HG03095 (cell line): ENCODE measurements around the gene TYR.
"Not testable (repeated sequence)": the region's sequence is repeated elsewhere in the genome, so short reads cannot be mapped to it uniquely, and the experiment has no call there.

ENCODE experiments used
- ATAC-seq: cut with Tn5 transposase; IDR thresholded peaks from one replicate; pipeline ENCODE4 v1.9.1; 2021; ENCODE audit warnings: moderate library complexity; ENCODE audit not compliant: unreplicated experiment

TYR gene

DNA sequence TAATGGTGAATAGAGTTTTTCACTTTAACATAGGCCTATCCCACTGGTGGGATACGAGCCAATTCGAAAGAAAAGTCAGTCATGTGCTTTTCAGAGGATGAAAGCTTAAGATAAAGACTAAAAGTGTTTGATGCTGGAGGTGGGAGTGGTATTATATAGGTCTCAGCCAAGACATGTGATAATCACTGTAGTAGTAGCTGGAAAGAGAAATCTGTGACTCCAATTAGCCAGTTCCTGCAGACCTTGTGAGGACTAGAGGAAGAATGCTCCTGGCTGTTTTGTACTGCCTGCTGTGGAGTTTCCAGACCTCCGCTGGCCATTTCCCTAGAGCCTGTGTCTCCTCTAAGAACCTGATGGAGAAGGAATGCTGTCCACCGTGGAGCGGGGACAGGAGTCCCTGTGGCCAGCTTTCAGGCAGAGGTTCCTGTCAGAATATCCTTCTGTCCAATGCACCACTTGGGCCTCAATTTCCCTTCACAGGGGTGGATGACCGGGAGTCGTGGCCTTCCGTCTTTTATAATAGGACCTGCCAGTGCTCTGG, at the start of gene TYR:
Gene TYR (plus strand): TSS at position 185 of the 541 bp plus-strand sequence. CDS start 79 bp downstream, at position 264.
- no peak for ATAC-seq

DNA sequence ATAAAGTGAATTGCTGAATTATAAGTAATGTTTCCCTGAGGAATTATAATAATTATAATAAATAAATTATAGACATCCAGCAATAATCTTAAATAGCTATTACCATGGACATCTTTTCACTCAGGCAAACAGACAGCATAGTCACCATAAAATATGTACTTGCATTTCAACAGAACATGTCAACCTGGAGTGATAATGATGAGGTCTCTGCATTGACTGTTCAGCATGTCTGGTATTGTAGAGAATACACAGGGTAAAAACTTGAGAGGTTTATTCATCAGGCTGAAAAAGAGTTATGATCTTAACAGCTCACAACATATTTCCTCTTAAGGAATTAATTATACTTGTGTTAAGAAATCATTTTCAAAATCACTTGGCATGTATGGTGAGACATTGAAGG, 41.1 kb upstream of the TYR start:
- ATAC-seq, result no peak

DNA sequence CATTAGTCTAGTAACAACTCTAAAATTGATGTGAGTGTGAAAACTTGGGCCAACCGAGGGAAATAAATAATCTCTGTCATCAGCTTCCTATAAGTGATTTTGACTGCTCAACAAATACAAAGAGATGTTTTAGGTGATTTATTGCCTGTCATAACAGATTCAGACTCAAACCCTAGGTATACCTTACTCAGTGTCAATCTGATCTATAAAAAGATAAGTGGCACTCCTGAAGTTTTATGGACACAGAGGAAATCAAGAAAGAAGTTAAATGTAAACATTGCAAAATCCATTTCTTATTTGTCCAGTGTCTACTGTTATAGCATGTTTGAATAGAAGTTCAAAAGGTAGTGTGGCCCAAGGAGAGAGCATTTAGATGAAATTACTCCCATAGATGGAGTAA, 30.4 kb upstream of the TYR start:
- no peak for ATAC-seq

DNA sequence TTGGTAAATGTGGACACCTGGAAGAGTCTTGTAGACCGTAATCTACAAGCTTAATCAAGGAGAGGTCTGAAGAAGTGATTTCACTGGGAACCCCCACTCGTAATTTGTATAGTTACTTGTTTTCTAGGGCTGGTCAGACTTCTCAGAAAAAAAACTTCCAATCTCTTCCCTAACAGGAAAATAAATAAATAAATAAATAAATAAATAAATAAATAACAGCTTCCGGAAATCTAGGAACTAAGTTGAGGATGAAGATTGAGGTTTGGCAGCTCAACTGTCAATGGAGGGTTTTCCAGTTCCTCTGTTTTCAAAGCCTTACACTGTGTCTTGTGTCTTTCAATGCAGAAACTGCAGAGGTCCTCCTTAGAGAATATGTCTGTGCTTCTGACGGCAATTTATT, 17.7 kb upstream of the TYR start:
- ATAC-seq, result no peak

DNA sequence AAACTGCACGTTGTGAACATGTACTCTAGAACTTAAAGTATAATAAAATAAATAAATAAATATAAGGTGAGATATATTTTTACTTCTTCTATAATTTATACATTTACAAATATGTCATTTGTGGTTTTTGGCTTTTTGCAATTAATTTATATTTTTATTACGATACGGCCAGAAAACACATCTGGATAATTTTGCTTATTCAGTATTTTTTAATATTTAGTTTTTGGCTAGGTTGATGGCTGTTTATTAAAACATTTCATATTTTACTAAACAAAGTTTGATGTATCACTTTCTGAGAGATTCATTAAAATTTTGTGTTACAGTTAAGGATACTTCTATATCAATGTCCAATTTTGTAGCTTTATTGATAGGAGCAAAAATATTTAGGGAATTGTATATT, 15.7 kb upstream of the TYR start:
- ATAC-seq, result no peak

DNA sequence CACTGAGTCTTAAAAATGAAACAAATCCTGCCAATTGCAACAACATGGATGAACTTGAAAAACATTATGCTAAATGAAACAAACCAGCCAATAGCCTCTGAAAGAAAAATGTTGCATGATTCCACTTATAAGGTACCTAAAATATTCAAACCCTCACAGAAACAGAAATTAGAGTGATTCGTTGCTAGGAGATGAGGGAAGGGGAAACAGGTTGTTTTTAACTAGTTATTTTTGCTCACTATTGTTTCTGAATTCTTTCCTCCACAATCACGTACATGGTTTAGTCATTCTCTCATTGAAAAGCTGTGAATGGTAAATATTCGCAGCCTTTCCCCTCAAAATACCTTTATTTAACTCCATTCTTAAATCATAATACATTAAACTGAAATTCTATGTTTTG, 14.0 kb upstream of the TYR start:
- ATAC-seq, result no peak

DNA sequence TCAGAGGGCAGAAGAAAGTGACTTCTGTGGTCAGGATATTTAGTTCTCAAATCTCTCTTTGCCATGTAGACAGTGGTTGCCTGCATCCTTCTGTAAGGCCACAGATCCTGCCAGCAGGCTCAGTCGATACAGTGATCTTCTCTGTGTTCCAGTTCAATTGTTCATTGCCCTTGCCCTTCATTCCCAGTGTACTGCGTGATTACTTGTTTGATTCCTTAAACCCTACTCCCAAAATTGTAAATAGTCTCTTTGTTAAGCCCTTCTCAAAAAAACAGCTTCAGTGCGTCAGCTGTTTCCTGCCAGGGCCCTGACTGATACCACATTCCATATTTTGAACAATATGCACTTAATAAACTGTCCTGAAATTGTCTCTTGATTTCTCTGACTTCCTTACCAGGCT, 9.3 kb upstream of the TYR start:
- ATAC-seq, result no peak

DNA sequence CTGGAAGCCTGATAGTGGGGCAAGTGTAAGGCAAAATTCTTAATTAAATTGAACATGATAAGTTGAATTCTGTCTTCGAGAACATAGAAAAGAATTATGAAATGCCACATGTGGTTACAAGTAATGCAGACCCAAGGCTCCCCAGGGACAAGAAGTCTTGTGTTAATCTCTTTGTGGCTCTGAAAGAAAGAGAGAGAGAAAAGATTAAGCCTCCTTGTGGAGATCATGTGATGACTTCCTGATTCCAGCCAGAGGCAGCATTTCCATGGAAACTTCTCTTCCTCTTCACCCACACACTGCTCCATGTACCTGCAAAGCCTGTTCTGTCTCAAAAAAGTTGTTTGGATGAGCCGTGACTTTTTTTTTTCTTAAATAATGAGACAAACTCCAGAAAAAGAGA, 1.9 kb upstream of the TYR start:
- no peak for ATAC-seq

DNA sequence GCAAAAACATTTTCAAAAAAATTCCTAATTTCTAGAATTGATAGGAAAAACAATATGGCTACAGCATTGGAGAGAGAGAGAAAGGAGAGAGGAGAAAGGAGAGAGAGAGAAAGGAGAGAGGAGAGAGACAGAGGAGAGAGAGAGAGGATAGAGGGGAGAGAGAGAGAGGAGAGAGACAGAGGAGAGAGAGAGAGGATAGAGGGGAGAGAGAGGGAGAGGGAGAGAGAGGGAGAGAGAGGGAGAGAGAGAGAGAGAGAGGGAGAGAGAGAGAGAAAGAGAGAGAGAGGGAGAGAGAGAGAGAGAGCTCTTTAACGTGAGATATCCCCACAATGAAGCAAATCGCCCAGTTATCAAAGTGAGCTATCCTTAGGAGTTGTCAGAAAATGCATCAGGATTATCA, 737 bp upstream of the TYR start:
- no peak for ATAC-seq

DNA sequence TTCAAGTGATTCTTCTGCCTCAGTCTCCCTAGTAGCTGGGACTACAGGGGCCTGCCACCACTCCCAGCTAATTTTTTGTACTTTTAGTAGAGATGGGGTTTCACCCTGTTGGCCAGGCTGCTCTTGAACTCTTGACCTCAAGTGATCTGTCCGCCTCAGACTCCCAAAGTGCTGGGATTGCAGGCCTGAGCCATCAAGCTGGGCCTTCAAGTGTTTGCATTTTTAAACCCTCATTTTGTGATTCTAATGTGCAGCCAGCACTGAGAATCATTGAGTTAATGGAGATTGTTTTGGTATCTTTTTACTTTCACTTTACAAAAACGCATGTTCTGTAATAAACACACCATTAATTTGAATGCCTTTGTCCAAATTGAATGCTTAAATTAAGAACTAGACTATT, 3.4 kb downstream of the TYR start:
- ATAC-seq, result no peak

DNA sequence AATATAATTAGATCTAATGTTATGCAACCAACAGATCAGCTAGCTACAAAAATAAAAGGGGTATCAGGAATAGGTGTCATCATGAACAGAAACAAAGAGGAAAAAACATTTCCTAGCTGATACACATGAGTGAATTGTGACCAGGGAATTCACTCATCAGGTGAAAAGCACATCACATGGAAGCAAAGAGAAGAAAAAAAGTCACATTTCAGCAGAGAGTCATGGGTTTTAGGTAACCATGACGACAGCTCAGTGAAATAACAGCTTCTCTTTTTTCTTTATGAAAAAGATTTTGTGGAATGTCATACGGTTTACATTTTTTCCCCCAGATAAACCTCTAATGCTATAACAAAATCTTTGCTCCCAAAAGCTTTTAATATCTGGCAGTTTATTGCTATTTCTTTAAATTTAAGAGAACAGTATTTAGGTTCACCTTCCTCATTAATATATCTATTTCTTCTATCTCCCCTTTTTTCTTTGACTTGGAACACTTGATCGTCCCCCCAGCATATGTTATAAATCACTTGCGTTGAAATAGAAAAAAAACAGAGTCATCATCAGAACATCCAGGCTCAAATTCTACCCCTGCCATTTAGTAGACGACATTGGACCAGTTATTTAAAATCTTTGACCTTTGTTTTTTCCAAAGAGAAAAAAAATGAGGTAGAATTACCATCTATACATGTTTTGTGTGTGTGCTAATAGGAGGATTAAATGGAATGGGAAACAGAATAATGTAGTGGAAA, 5.3 kb downstream of the TYR start:
- no peak for ATAC-seq

DNA sequence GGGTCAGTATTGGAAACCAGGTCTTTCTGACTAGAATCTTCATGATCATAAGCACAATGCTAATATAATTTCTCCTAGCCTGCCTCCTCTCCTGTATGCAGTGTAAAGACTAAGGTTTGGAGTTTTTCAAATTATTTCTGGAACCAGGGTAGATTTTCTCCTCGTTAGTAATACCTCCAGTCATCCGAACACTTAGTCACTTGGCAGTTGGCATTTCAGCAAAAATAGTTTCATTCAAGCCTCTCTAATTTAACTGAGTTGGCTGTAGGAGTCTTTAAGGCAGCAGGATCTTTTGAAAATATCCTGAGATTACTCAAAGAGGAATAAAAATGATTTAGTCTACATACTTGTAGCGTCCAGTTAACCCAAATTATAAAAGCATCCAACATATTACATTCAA, 6.3 kb downstream of the TYR start:
- ATAC-seq, result no peak

DNA sequence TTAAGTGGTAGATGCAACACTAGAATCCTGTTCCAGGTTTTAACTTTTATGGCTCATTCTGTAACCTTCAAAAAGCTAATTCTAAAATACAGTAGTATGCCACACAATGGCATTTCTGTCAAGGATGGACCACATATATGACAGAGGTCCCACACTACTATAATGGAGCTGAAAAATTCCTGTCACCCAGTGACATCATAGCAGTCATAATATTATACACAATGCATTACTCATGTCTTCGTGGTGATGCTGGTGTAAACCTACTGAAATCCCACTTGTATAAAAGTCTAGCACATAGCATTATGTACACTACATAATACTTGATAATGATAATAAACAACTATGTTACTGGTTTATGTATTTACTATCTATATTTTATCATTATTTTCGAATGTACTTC, 12.1 kb downstream of the TYR start:
- ATAC-seq, result no peak

DNA sequence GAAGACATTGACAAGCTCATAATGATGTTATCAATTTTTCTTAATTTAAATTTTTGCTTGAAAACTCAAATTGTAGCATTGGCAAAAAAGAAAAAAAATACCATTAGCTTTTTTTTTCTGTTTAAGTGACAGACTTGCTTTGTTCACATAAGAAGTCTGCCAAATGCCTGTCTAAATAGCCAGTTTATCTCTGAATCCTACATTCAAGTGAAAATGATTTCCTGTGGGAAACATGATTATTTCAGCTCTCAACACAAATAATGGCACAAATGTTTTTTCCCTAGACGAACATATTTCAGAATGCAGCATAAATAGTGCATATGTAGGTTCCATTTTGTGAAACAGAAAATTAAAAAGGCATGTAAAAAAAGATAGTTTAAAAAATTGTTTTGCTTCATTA, 23.5 kb downstream of the TYR start:
- no peak for ATAC-seq

DNA sequence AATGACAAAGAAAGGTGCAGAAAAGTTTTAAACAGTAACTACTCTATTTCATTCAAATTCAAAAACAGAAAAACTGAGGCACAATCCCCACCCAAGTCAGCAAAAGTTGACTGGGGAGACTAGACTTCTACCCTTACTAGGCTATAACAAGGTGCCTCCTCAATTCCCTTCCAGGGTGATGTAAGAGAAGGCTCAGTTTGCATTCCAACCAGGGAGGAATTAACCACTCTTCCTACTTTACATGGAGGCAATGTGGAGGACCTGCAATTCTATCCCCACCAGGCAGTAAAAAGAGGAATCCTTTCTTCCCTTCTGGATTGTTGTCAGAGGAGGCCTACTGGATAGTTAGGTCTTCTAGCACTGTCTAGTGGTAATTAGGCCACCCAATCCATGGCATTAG, 26.1 kb downstream of the TYR start:
- ATAC-seq, result no peak

DNA sequence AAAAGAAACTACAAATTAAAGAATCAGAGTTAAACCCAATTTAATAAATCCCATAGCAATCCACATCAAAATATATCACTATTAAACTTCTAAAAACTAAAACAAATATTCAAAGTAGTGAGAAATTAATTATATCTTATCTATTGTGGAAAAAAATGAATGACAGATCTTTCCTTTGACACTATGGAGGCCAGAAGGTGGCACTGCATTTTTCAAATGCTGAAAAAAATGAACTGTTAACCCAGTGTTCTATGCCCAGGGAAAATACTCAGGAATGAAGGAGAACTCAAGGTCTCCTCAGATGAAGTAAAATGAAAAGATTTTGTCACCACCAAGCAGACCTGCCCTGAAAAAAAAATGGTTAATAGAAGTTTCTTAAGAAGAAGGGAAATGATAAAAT, 27.7 kb downstream of the TYR start:
- no peak for ATAC-seq

DNA sequence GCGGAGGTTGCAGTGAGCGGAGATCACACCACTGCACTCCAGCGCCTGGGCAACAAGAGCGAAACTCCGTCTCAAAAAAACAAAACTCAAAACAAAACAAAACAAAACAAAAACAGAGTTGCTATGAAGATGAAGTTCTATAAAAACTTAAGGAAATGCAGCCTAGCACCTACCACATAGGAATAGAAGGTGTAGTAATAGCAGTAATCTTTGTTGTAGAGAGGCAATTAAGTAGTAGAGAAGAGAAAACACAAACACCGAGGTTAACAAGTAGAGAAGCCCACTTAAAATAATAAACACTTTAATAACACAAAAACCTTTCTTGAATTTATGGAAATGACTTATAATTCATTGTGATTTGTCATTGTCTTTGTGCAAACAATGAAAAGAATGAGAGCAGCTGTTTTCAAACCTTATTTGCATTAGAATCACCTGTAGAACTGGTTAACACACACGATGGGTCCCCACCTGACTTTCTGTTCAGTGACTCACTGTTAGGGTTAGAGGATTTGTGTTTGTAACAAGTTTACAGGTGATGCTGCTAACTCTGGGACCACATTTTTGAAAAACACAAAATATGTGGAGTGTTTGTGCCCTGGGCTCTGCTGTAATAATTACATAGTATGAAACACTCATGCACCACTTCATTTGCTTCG, 43.1 kb downstream of the TYR start:
- ATAC-seq, result no peak

DNA sequence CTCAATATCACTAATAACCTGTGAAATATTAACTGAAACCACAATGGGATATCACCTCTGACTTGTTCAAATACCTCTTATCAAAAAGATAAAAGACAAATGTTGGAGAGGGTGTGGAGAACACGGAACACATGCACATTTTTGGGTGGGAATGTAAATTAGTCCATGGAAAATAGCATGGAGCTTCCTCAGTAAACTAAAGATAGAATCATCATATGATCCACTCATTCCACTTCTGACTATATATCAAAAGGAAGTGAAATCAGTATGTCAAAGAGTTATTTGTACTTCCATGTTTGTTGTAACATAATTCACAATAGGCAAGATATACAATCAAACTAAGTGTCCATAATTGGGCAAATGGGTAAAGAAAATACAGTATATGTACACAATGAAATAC, 57.4 kb downstream of the TYR start:
- ATAC-seq, result no peak

DNA sequence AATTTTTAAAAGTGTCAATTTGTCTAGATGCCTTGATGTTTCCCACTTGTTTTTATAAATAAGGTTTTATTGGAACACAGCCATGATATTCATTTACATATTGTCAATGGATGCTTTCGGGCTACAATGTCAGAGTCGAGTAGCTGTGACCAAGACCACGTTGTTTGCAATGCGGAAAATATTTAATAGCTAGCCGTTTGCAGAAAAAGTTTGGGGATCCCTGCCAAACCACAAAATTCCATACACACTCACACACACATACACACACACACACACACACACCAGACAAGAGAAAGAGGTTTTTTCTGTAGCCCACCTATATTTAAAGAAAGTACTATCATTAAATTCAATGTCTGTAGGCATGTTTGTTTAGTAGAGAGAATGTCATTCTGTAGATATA, 58.3 kb downstream of the TYR start:
- no peak for ATAC-seq

DNA sequence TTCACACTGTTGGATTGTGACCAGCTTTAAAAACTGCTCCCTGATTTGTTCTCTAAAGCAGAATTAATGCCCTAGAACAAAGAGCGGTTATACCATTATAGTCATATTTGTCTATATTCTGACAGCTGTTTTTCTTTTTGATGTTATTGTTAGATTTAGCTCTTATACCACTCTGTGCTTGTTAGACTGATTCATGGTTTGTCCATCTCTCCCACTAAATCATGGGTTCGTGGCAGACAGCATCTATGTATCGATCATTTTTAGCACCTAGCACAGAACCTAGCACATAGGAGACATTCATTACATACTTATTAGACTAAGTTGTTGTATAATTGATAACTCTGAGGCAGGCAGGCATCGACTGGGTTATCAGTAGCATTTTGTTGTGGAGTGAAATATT, 69.3 kb downstream of the TYR start:
- ATAC-seq, result not testable (repeated sequence)

DNA sequence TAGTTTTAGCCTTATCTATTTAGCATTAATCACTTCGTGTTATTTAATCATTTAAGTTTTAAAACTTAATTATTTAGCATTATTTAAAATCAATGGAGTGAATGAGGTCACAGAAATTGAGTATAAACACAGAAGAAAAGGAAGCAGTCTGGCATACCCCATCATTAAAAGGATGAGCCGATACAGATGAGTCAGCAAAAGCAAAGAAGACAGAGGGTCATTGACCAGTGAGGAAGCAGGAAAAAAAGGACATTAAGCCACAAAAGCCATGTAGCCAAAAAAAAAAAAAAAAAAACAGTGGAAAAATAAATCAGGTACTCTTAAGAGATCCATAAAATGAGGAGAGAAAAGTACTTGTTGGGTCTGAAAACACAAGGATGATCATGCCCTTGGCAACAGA, 71.5 kb downstream of the TYR start:
- ATAC-seq, result no peak

DNA sequence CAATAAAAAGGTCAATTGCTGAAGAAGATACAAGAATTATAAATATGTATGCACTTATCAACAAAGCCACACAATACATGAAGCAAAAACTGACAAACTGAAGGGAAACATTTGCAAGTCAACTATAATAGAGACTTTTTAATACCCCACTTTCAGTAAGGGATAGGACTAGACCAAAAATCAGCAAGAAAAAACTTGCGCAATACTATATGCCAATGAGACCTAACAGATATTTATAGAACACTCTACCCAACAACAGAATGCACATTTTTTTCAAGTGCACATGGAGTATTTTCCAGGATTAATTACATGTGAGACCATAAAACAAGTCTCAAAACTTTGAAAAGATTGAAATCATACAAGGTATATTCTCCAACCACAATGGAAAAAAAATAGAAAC, 83.8 kb downstream of the TYR start:
- not testable (repeated sequence) for ATAC-seq
